Hepatocyte (in vitro differentiated cells): Measurements from ENCODE around the gene TBL1Y.

Experiments
- CTCF ChIP-seq: fragments of 200-600 bp; sonication (generic); IDR thresholded peaks from 2 replicates; pipeline ENCODE4 v1.5.1; 2016; ENCODE audit warnings: antibody characterized with exemption, mild to moderate bottlenecking; ENCODE audit not compliant: poor library complexity
- EZH2 ChIP-seq: fragments of 200-600 bp; sonication (generic); IDR thresholded peaks from 2 replicates; pipeline ENCODE4 v1.6.1; 2016; ENCODE audit warnings: antibody characterized with exemption, mild to moderate bottlenecking, borderline replicate concordance
- EZH2phosphoT487 ChIP-seq: fragments of 200-600 bp; sonication (generic); IDR thresholded peaks from one replicate; pipeline ENCODE4 v1.6.1; 2018; ENCODE audit warnings: antibody characterized with exemption, mild to moderate bottlenecking, low read depth, moderate library complexity; ENCODE audit not compliant: unreplicated experiment, severe bottlenecking

GRCh38 chrY:7039037-7039436, 128.5 kb downstream of the TBL1Y start:
- TF ChIP-seq CTCF (no peak), EZH2 (no peak), EZH2phosphoT487 (no peak)
